ENCODE results near the gene SORBS1.

Gene SORBS1

GRCh38 chr10:95363303-95363912, 197.8 kb downstream of the SORBS1 start:
- peak; percentile 91 for TF ChIP-seq CTCF (conservative IDR thresholded peaks at IDR 0.05)
- no peak overlapping the region for H3K27ac ChIP-seq

GRCh38 chr10:95360122-95360714, 201.0 kb downstream of the SORBS1 start:
- TF ChIP-seq CTCF (conservative IDR thresholded peaks at IDR 0.05) = no peak
- no peak overlapping the region for H3K27ac ChIP-seq

GRCh38 chr10:95359466-95359865, 201.7 kb downstream of the SORBS1 start:
- no peak overlapping the region for H3K27ac ChIP-seq
- no peak for TF ChIP-seq CTCF (conservative IDR thresholded peaks at IDR 0.05)

GRCh38 chr10:95356190-95356955, 204.8 kb downstream of the SORBS1 start:
- no peak overlapping the region for H3K27ac ChIP-seq
- no peak for TF ChIP-seq CTCF (conservative IDR thresholded peaks at IDR 0.05)

GRCh38 chr10:95355301-95355700, 205.9 kb downstream of the SORBS1 start:
- TF ChIP-seq CTCF (conservative IDR thresholded peaks at IDR 0.05) = no peak
- no peak overlapping the region for H3K27ac ChIP-seq

GRCh38 chr10:95354110-95354509, 207.1 kb downstream of the SORBS1 start:
- no peak for TF ChIP-seq CTCF (conservative IDR thresholded peaks at IDR 0.05)
- H3K27ac ChIP-seq = no peak overlapping the region

GRCh38 chr10:95353123-95353522, 208.0 kb downstream of the SORBS1 start:
- no peak overlapping the region for H3K27ac ChIP-seq
- no peak for TF ChIP-seq CTCF (conservative IDR thresholded peaks at IDR 0.05)
